K562 (cell line): ENCODE results near the gene PPM1F. TPM values are rescaled to one million over a fixed set of nuclear protein-coding genes. Genes with fewer than 3 reads are reported as not detected.

Experiments
- BACH1 ChIP-seq: fragments of 200-800 bp; sonication (Bioruptor generic); IDR thresholded peaks from 2 replicates; pipeline ENCODE4 v1.6.1; 2016; ENCODE audit warnings: missing genetic modification characterization, missing compliant biosample characterization
- ELF4 ChIP-seq: fragments of 450-650 bp; formaldehyde crosslinking; IDR thresholded peaks from 2 replicates; pipeline ENCODE4 v1.4.0; 2022; ENCODE audit warnings: missing genetic modification characterization
- EP400 ChIP-seq: fragments of 450-650 bp; IDR thresholded peaks from 2 replicates; pipeline ENCODE4 v1.6.1; 2017; ENCODE audit warnings: antibody characterized with exemption, mild to moderate bottlenecking, moderate library complexity
- FOS ChIP-seq: IDR thresholded peaks from 3 replicates; pipeline ENCODE4 v1.6.1; 2011; ENCODE audit not compliant: insufficient read length; ENCODE audit errors: extremely low read depth
- FOXA1 ChIP-seq: fragments of 450-650 bp; IDR thresholded peaks from 2 replicates; pipeline ENCODE4 v1.6.1; 2016; ENCODE audit warnings: mild to moderate bottlenecking, borderline replicate concordance
- FOXP1 ChIP-seq: sonication (generic); formaldehyde crosslinking; IDR thresholded peaks from 2 replicates; pipeline ENCODE4 v1.8.0; 2022; ENCODE audit warnings: mild to moderate bottlenecking, missing genetic modification reagents
- GTF3C2 ChIP-seq: IDR thresholded peaks from 3 replicates; pipeline ENCODE4 v1.6.1; 2011; ENCODE audit warnings: borderline replicate concordance, mild to moderate bottlenecking, moderate library complexity; ENCODE audit not compliant: insufficient read length; ENCODE audit errors: extremely low read depth
- NR3C1 ChIP-seq: sonication (generic); formaldehyde crosslinking; IDR thresholded peaks from 2 replicates; pipeline ENCODE4 v1.8.1; 2022; ENCODE audit warnings: missing genetic modification reagents
- NR4A1 ChIP-seq, 2 experiments: fragments of 250-450 bp in 1 of 2; fragments of 450-650 bp in 1 of 2; sonication (Bioruptor Pico) in 1 of 2; IDR thresholded peaks; 2 replicates each; pipeline versions ENCODE4 v1.4.0 to v1.6.1; 2016 to 2020; ENCODE audit warnings: mild to moderate bottlenecking in 2 of 2, missing compliant biosample characterization in 1 of 2, missing genetic modification characterization in 1 of 2, moderate library complexity in 1 of 2
- PTBP1 ChIP-seq: fragments of 200-400 bp; formaldehyde crosslinking; IDR thresholded peaks from 2 replicates; pipeline ENCODE4 v1.6.1; 2017; ENCODE audit warnings: low read depth, low read length
- PURB ChIP-seq: sonication (generic); formaldehyde crosslinking; IDR thresholded peaks from 2 replicates; pipeline ENCODE4 v1.9.0; 2021; ENCODE audit warnings: low read depth, mild to moderate bottlenecking, missing genetic modification reagents
- RBM15 ChIP-seq: fragments of 200-400 bp; formaldehyde crosslinking; IDR thresholded peaks from 2 replicates; pipeline ENCODE4 v1.6.1; 2018; ENCODE audit warnings: mild to moderate bottlenecking, low read length, moderate library complexity; ENCODE audit not compliant: insufficient read depth
- RCOR1 ChIP-seq, 2 experiments: IDR thresholded peaks; 2 replicates each; pipeline ENCODE4 v1.6.1; 2012; ENCODE audit warnings: low read depth in 2 of 2, low read length in 2 of 2, borderline replicate concordance in 1 of 2, improper control_type of control experiment in 1 of 2
- SMAD4 ChIP-seq: fragments of 250-450 bp; sonication (Bioruptor Pico); conservative IDR thresholded peaks from 2 replicates; pipeline ENCODE4 v1.8.0; 2021; ENCODE audit warnings: inconsistent platforms, mild to moderate bottlenecking, moderate library complexity
- THAP12 ChIP-seq: fragments of 250-450 bp; sonication (Bioruptor Pico); IDR thresholded peaks from 2 replicates; pipeline ENCODE4 v1.9.0; 2021; ENCODE audit warnings: mild to moderate bottlenecking, inconsistent platforms
- XRCC5 ChIP-seq: fragments of 200-400 bp; formaldehyde crosslinking; IDR thresholded peaks from 2 replicates; pipeline ENCODE4 v1.6.1; 2017; ENCODE audit warnings: low read depth, mild to moderate bottlenecking, low read length
- ZNF133 ChIP-seq: fragments of 250-450 bp; sonication (Bioruptor Pico); IDR thresholded peaks from 2 replicates; pipeline ENCODE4 v1.4.0; 2020; ENCODE audit warnings: mild to moderate bottlenecking
- polyA plus RNA-seq, 8 experiments: library from polyadenylated mRNA; depleted of rRNA in 4 of 8; stranded (reverse) in 5 of 8; unstranded in 3 of 8; fragments of >200 nt; fragmentation: Nextera tagmentation in 2 of 8; fragmentation: Illumina TruSeq in 1 of 8; extraction: Ambion mirVana in 2 of 8; extraction: Trizol in 1 of 8; gene quantifications; 2 replicates each; pipeline versions ENCODE4 v1.2.1 to v1.2.3, GENCODE V29; 2011 to 2014; ENCODE audit warnings: inconsistent platforms in 1 of 8, missing spikeins in 1 of 8
- total RNA-seq, 7 experiments: library from RNA; depleted of rRNA in 6 of 7; stranded (reverse); fragments of >200 nt in 6 of 7; fragmentation: Illumina TruSeq in 2 of 7; extraction: Trizol in 2 of 7; gene quantifications; 2 replicates each; pipeline versions ENCODE4 v1.2.1 to v1.2.3, GENCODE V29; 2011 to 2021; ENCODE audit warnings: low replicate concordance in 1 of 7
- TF ChIP-seq, protein P1 (sequence below): fragments of 450-650 bp; formaldehyde crosslinking; IDR thresholded peaks from 2 replicates; pipeline ENCODE4 v1.4.0; 2022; ENCODE audit warnings: missing genetic modification characterization
- TF ChIP-seq, protein P2 (sequence below): conservative IDR thresholded peaks from 2 replicates; pipeline ENCODE4 v1.6.1; 2011; ENCODE audit warnings: low read depth, mild to moderate bottlenecking, low read length; ENCODE audit not compliant: control insufficient read depth

Gene PPM1F
- total and polyA plus RNA-seq, 9 of the 15 experiments (the other 6 are each of a cell fraction or from before 2014, with no cell fraction given): 2.1 to 159 (median 64.0) TPM

GRCh38 chr22:21902296-21903087 lies 50.2 kb downstream of the PPM1F start (continued):
- no peak for TF ChIP-seq GTF3C2
- no peak for TF ChIP-seq RBM15
- TF ChIP-seq FOXP1 (CRISPR knock-in tag): peak; percentile 40; the same call in 1 of the 2 replicates
- no peak for TF ChIP-seq EP400
- TF ChIP-seq PURB: peak; percentile 67; the same call in 1 of the 2 replicates
- TF ChIP-seq BACH1 (tag): no peak
- 0 out of 2 replicates have a peak, but pooled peaks have one; percentile 45 for TF ChIP-seq ZNF133 (CRISPR knock-in tag)
- no peak for TF ChIP-seq NR3C1 (CRISPR knock-in tag)
- 0 out of 2 replicates have a peak, but pooled peaks have one; percentile 21 for TF ChIP-seq SMAD4
- no peak for TF ChIP-seq NR4A1 (CRISPR knock-in tag; IDR thresholded peaks at IDR 0.05)
- TF ChIP-seq NR4A1 (tag; IDR thresholded peaks at IDR 0.05): no peak
- TF ChIP-seq PTBP1: no peak
- TF ChIP-seq RCOR1 (IDR thresholded peaks at IDR 0.05; ENCODE audit: borderline replicate concordance in 1 of 2, low read depth in 2 of 2, low read length in 2 of 2): peak in 1 of 2 experiments; percentile 68; a peak in 1 of 4 replicates
- TF ChIP-seq, protein P1, sequence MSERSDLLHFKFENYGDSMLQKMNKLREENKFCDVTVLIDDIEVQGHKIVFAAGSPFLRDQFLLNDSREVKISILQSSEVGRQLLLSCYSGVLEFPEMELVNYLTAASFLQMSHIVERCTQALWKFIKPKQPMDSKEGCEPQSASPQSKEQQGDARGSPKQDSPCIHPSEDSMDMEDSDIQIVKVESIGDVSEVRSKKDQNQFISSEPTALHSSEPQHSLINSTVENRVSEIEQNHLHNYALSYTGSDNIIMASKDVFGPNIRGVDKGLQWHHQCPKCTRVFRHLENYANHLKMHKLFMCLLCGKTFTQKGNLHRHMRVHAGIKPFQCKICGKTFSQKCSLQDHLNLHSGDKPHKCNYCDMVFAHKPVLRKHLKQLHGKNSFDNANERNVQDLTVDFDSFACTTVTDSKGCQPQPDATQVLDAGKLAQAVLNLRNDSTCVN (CRISPR knock-in tag): peak; percentile 63; the same call in 1 of the 2 replicates
- no peak for TF ChIP-seq XRCC5
- no peak for TF ChIP-seq THAP12 (CRISPR knock-in tag)
- TF ChIP-seq FOXA1: no peak
- TF ChIP-seq FOS: no peak
- TF ChIP-seq, protein P2, sequence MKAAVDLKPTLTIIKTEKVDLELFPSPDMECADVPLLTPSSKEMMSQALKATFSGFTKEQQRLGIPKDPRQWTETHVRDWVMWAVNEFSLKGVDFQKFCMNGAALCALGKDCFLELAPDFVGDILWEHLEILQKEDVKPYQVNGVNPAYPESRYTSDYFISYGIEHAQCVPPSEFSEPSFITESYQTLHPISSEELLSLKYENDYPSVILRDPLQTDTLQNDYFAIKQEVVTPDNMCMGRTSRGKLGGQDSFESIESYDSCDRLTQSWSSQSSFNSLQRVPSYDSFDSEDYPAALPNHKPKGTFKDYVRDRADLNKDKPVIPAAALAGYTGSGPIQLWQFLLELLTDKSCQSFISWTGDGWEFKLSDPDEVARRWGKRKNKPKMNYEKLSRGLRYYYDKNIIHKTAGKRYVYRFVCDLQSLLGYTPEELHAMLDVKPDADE: 0 out of 2 replicates have a peak, but pooled peaks have one; percentile 32
- TF ChIP-seq ELF4 (CRISPR knock-in tag): 0 out of 2 replicates have a peak, but pooled peaks have one; percentile 12
